Activated B cell treated with CpG ODN at 0.5 μM for 24 hours (primary cell): ENCODE data around the gene OR52K1. TPM values are rescaled to one million over a fixed set of nuclear protein-coding genes. Genes with fewer than 3 reads are reported as not detected.

Source experiments
- ATAC-seq: fragments of 200-7000 bp; cut with Tn5 transposase; one replicate; pipeline ENCODE4 v1.10.0; 2021; ENCODE audit warnings: low read depth, mild to moderate bottlenecking, moderate library complexity
- CTCF ChIA-PET: fragments of 350-600 bp; sonication (Branson Sonifier 250); formaldehyde crosslinking; loops from one replicate; lab custom pipeline; 2021; ENCODE audit warnings: antibody characterized with exemption; lab: Charles Lee
- POLR2A ChIA-PET: fragments of 350-600 bp; sonication (Branson Sonifier 250); formaldehyde crosslinking; loops from one replicate; lab custom pipeline; 2021; ENCODE audit warnings: antibody characterized with exemption; lab: Charles Lee
- DNase-seq: peaks from one replicate; pipeline ENCODE4 v3.0.0; 2022
- H3K27ac Mint-ChIP-seq: one replicate; pipeline ENCODE4 v1.8.0; 2020; ENCODE audit warnings: mixed read lengths
- H3K27me3 Mint-ChIP-seq: one replicate; pipeline ENCODE4 v1.8.0; 2021; ENCODE audit warnings: mixed read lengths
- H3K36me3 Mint-ChIP-seq: one replicate; pipeline ENCODE4 v1.8.0; 2021; ENCODE audit warnings: low read depth, mixed read lengths
- H3K4me1 Mint-ChIP-seq: one replicate; pipeline ENCODE4 v1.8.0; 2021; ENCODE audit warnings: mixed read lengths
- H3K4me3 Mint-ChIP-seq: one replicate; pipeline ENCODE4 v1.8.0; 2020; ENCODE audit warnings: mild to moderate bottlenecking, mixed read lengths
- H3K9me3 Mint-ChIP-seq: one replicate; pipeline ENCODE4 v1.8.0; 2020; ENCODE audit warnings: mixed read lengths
- intact Hi-C: fragments of 100-400 bp; cut with micrococcal nuclease; formaldehyde crosslinking; loops from one replicate; pipeline ENCODE4 v1.15.1; 2024
- total RNA-seq: library from RNA; stranded (reverse); gene quantifications from 2 replicates; pipeline ENCODE4 v1.2.3, GENCODE V29; 2022
- TF ChIP-seq, protein P1 (sequence below): fragments of 200-600 bp; IDR thresholded peaks from one replicate; pipeline ENCODE4 v1.8.0; 2022; ENCODE audit warnings: antibody characterized with exemption, mild to moderate bottlenecking

OR52K1 gene
- total RNA-seq, 1 donor from 2014 or later = not detected

DNA sequence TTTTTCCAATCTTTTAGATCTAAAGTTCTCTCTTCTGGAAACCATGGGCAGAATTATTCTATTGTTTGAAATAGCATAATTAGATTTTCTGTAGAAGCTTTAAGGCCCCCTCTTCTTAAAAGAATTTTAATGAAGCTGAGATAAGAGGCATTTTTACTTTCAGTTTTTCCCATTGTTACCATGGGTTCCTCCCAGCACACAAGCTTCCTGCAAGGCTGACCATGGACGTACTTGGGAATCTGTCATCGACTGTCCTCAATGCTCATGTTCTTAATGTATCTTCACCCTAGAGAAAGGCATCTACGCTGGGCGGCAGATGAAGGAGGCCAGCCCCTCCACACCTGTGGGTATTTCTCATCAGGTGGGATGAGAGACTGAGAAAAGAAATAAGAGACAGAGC, 22.3 kb upstream of the OR52K1 start:
- no peak for DNase-seq
- Mint-ChIP-seq H3K4me3 (no peak overlapping the region), H3K27ac (no peak overlapping the region), H3K4me1 (peaks cover 24% of the 10 kb centered on the region), H3K36me3 (no peaks in the 10 kb centered on the region), H3K9me3 (peaks cover 13% of the 10 kb centered on the region), H3K27me3 (no peaks in the 10 kb centered on the region)
- TF ChIP-seq, protein P1, sequence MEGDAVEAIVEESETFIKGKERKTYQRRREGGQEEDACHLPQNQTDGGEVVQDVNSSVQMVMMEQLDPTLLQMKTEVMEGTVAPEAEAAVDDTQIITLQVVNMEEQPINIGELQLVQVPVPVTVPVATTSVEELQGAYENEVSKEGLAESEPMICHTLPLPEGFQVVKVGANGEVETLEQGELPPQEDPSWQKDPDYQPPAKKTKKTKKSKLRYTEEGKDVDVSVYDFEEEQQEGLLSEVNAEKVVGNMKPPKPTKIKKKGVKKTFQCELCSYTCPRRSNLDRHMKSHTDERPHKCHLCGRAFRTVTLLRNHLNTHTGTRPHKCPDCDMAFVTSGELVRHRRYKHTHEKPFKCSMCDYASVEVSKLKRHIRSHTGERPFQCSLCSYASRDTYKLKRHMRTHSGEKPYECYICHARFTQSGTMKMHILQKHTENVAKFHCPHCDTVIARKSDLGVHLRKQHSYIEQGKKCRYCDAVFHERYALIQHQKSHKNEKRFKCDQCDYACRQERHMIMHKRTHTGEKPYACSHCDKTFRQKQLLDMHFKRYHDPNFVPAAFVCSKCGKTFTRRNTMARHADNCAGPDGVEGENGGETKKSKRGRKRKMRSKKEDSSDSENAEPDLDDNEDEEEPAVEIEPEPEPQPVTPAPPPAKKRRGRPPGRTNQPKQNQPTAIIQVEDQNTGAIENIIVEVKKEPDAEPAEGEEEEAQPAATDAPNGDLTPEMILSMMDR = no peak
- POLR2A ChIA-PET = no interaction called here
- ATAC-seq = no peak
- CTCF ChIA-PET = no interaction called here
- intact Hi-C loops = no loop called here

DNA sequence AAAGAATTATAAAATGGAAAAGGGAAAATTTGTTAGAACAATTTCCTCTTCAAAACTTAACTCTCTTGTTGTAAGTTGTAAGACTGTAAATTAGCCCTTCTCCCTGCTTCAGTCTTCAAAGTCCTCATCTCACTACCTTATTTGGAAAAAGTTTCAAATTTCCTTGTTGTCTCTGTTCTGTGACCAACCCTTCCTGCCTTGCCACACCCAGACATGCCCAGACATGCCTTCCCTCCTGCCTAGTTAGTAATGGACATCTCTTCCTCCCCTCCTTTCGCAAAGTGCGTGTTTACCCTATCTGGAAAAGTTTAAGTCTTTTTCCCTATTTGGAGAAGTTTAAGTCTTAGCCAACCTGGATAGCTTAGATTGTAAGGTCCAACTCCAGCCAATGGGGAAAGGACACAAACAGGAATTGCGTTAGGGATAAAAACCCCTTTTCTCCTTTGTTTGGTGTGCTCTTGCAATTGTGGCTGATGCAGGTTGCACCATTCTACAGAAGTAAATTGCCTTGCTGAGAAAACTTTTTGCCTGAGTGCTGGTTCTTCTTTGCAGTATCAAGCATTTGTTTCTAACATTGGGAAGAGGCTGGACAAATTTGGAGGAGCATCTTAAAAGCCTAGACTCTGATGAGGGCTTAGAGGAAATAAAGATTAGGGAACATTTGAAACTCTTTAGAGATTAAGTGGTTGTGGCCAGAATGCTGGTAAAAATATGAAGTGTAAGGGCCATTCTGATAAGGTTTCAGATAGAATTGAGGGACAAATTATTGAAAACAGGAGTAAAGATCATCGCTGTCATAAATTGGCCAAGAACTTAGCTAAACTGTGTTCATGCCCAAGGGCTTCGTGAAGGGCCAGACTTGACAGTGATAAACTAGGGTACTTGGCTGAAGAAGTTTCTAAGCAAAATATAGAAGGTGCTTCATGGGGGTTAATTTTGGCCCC, 18.0 kb upstream of the OR52K1 start:
- H3K36me3 Mint-ChIP-seq = no peaks in the 10 kb centered on the region
- H3K9me3 Mint-ChIP-seq = peaks cover 9% of the 10 kb centered on the region
- CTCF ChIA-PET = no interaction called here
- DNase-seq = no peak
- H3K4me1 Mint-ChIP-seq = peaks cover 38% of the 10 kb centered on the region
- no peak overlapping the region for H3K27ac Mint-ChIP-seq
- intact Hi-C loops = no loop called here
- H3K27me3 Mint-ChIP-seq = no peaks in the 10 kb centered on the region
- TF ChIP-seq, protein P1 = no peak
- no peak for ATAC-seq
- POLR2A ChIA-PET = no interaction called here
- H3K4me3 Mint-ChIP-seq = no peak overlapping the region

DNA sequence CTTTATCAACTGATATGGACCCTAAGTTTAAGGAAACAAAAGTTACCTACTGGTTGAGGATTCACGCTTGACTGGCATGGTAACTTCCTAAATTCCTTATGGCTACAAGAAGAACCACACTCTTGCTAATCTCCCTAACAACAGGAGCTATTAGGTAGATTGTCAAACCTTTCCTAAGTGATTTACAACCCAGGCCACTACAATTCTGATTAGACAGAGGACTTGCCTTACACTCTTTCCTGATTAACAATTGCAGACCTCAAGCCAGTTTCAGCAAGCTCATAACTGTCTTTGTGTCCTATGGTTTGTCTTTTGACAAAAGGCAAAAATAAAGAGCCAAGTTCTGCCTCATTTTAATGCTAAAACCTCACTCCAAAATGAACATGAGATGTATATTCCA, 17.0 kb upstream of the OR52K1 start:
- Mint-ChIP-seq H3K27ac (no peak overlapping the region), H3K4me3 (no peak overlapping the region), H3K27me3 (no peaks in the 10 kb centered on the region), H3K4me1 (peaks cover 30% of the 10 kb centered on the region), H3K36me3 (no peaks in the 10 kb centered on the region), H3K9me3 (peaks cover 9% of the 10 kb centered on the region)
- ATAC-seq = no peak
- TF ChIP-seq, protein P1 = no peak
- no peak for DNase-seq
- ChIA-PET POLR2A (no interaction called here), CTCF (no interaction called here)
- intact Hi-C loops = no loop called here

DNA sequence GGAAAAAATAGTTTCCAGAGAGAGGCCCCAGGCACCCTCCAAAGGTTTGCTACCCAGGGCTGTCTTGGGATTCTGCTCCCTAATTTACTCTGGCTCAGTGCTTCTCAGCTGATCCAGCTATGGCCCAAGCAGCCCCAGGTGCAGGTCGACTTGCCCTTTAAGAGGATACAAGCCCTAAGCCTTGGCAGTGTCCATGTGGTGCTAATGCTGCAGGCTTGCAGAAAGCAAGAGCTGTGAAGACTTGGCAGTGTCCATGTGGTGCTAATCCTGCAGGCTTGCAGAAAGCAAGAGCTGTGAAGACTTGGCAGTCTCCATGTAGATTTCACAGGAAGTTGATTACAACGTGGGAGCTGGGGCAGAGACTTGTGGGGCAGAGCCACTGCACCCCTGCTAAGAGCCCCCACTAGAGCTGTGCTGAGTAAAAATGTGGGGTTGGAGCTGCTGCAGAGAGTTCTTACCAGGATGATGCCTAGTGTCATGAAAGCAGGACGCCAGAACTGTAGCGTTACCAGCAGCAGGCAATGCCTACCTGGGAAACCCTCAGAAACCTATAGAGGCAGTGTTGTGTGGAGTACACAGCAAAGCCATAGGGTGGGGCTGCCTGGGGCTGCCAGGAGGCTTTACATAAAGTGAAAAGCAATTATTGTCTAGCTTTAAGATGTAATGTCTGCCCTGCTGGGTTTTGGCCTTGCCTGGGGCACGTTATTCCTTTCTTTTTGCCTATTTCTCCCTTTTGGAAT, 16.1 kb upstream of the OR52K1 start:
- Mint-ChIP-seq H3K4me3 (no peak overlapping the region), H3K27ac (no peak overlapping the region), H3K4me1 (peaks cover 30% of the 10 kb centered on the region), H3K27me3 (no peaks in the 10 kb centered on the region), H3K36me3 (no peaks in the 10 kb centered on the region), H3K9me3 (peaks cover 9% of the 10 kb centered on the region)
- ATAC-seq (no peak), DNase-seq (no peak)
- intact Hi-C loops = no loop called here
- POLR2A ChIA-PET = no interaction called here
- TF ChIP-seq, protein P1 = no peak
- CTCF ChIA-PET = no interaction called here

DNA sequence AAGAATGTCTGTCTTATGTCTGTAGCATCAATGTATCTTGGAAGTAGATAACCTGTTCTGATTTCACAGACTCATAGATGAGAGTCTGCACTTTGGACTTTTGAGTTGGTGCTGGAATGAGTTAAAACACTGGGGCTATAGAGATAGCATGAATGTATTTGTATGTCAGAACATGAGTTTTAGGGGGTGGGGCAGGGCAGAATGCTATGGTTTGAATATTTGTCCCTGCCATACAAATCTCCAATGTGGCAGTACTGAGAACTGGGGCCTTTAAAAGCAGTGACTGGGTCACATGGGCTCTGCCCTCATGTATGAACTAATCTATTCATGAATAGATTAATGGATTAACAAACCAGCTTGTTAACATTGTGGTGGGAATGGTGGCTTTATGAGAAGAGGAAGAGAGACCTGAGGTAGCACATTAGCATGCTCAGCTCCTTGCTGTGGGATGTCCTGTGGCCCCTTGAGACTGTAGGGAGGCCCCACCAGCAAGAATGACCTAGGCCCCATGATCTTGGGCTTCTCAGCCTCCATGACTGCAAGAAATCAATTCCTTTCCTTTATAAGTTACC, 15.5 kb upstream of the OR52K1 start:
- DNase-seq = no peak
- H3K4me1 Mint-ChIP-seq = peaks cover 30% of the 10 kb centered on the region
- intact Hi-C loops = no loop called here
- POLR2A ChIA-PET = no interaction called here
- no peak overlapping the region for H3K4me3 Mint-ChIP-seq
- H3K27me3 Mint-ChIP-seq = no peaks in the 10 kb centered on the region
- TF ChIP-seq, protein P1 = no peak
- peaks cover 9% of the 10 kb centered on the region for H3K9me3 Mint-ChIP-seq
- CTCF ChIA-PET = no interaction called here
- ATAC-seq = no peak
- H3K27ac Mint-ChIP-seq = no peak overlapping the region
- H3K36me3 Mint-ChIP-seq = no peaks in the 10 kb centered on the region
